ENCODE results near the gene CPS1.

GRCh38 chr2:210598219-210598618, 41.8 kb downstream of the CPS1 start:
- no peak for TF ChIP-seq CTCF (IDR thresholded peaks at IDR 0.05; ENCODE audit: low read length)
- TF ChIP-seq EZH2 (IDR thresholded peaks at IDR 0.05; ENCODE audit: borderline replicate concordance, low read length): no peak

All from OCI-LY1 (cell line).